HepG2 (cell line): Measurements from ENCODE around the gene MYL3. TPM values are rescaled to one million over a fixed set of nuclear protein-coding genes. Genes with fewer than 3 reads are reported as not detected.

Source experiments
- ATAC-seq: fragments of 200-7000 bp; cut with Tn5 transposase; 3 replicates; pipeline ENCODE4 v1.9.1; 2020; ENCODE audit warnings: mild to moderate bottlenecking, moderate library complexity
- BruUV-seq: library from RNA; stranded (reverse); fragments of 400-500 nt; replicated peaks from 2 replicates; lab custom pipeline; 2021; lab: Mats Ljungman, UMichigan
- CTCF ChIA-PET: fragments of 300-600 bp; formaldehyde crosslinking; extraction: SDS; loops from one replicate; lab custom pipeline; 2021; ENCODE audit warnings: low total read pairs, inconsistent platforms, low intra/inter-chr PET ratio; lab: Yijun Ruan, JAX
- POLR2A ChIA-PET: fragments of 350-600 bp; sonication (Branson Sonifier 250); formaldehyde crosslinking; loops from one replicate; lab custom pipeline; 2020; ENCODE audit warnings: antibody characterized with exemption, inconsistent platforms; lab: Yijun Ruan, JAX
- DNase-seq: peaks from one replicate; pipeline ENCODE4 v3.0.0-alpha.2; 2015; ENCODE audit warnings: low spot score
- FAIRE-seq: peaks from 3 replicates; lab custom pipeline; 2011; peaks lifted over from hg19 to GRCh38; lab: Jason Lieb, UNC
- H2AFZ ChIP-seq: one replicate; pipeline ENCODE4 v1.6.1; 2011; ENCODE audit warnings: low read length, inconsistent platforms
- H3K27ac ChIP-seq: fragments of 300-600 bp; 3 replicates; pipeline ENCODE4 v1.8.0; 2011; ENCODE audit warnings: mixed run types, mild to moderate bottlenecking, mixed read lengths, low read length, inconsistent platforms; ENCODE audit not compliant: insufficient read depth; ENCODE audit errors: extremely low read length
- H3K27me3 ChIP-seq, 2 experiments: fragments of 200-600 bp in 1 of 2; 2 replicates in 1 of 2; 3 replicates in 1 of 2; pipeline versions ENCODE4 v1.6.0 to v1.8.0; 2011; ENCODE audit warnings: low read length in 2 of 2, mild to moderate bottlenecking in 2 of 2, moderate library complexity in 2 of 2, inconsistent platforms in 1 of 2; ENCODE audit not compliant: insufficient read depth in 2 of 2, control insufficient read depth in 1 of 2
- H3K36me3 ChIP-seq, 2 experiments: fragments of 200-600 bp in 1 of 2; replicated peaks in 1 of 2; 2 replicates in 1 of 2; 3 replicates in 1 of 2; pipeline versions ENCODE4 v1.5.1 to v1.8.0; 2011; ENCODE audit warnings: low read length in 2 of 2, inconsistent platforms in 1 of 2; ENCODE audit not compliant: insufficient read depth in 2 of 2, control insufficient read depth in 1 of 2
- H3K4me1 ChIP-seq: 2 replicates; pipeline ENCODE4 v1.5.1; 2012; ENCODE audit warnings: low read length, inconsistent platforms; ENCODE audit not compliant: insufficient read depth
- H3K4me2 ChIP-seq: 2 replicates; pipeline ENCODE4 v1.6.0; 2011; ENCODE audit warnings: low read depth, low read length, inconsistent platforms
- H3K4me3 ChIP-seq, 3 experiments: fragments of 200-600 bp in 1 of 3; sonication (generic), shearing (Covaris generic) in 1 of 3; replicated peaks in 1 of 3; 2 replicates each; pipeline ENCODE4 v1.5.1; 2011 to 2016; ENCODE audit warnings: low read length in 3 of 3, inconsistent platforms in 2 of 3, low read depth in 2 of 3, mild to moderate bottlenecking in 2 of 3, control low read depth in 1 of 3, mixed read lengths in 1 of 3; ENCODE audit not compliant: insufficient read depth in 1 of 3
- H3K79me2 ChIP-seq: one replicate; pipeline ENCODE4 v1.6.1; 2011; ENCODE audit warnings: low read length, inconsistent platforms; ENCODE audit not compliant: insufficient read depth
- H3K9ac ChIP-seq: 2 replicates; pipeline ENCODE4 v1.6.0; 2011; ENCODE audit warnings: mild to moderate bottlenecking, low read depth, low read length, inconsistent platforms; ENCODE audit not compliant: insufficient read depth
- H3K9me3 ChIP-seq: 2 replicates; pipeline ENCODE4 v1.5.1; 2012; ENCODE audit warnings: mild to moderate bottlenecking, low read length
- H4K20me1 ChIP-seq: 2 replicates; pipeline ENCODE4 v1.6.0; 2011; ENCODE audit warnings: inconsistent platforms, mild to moderate bottlenecking, low read length, moderate library complexity; ENCODE audit not compliant: insufficient read depth
- ERF ChIP-seq: IDR thresholded peaks from 2 replicates; pipeline ENCODE4 v1.6.1; 2018; ENCODE audit warnings: missing biosample characterization, missing genetic modification reagents
- FOXK2 ChIP-seq: fragments of 450-650 bp; IDR thresholded peaks from 2 replicates; pipeline ENCODE4 v1.6.1; 2016
- PLRG1 ChIP-seq: fragments of 450-650 bp; conservative IDR thresholded peaks from 2 replicates; pipeline ENCODE4 v1.6.1; 2016
- SOX6 ChIP-seq, 2 experiments: fragments of 450-650 bp in 1 of 2; sonication (generic) in 1 of 2; formaldehyde crosslinking in 1 of 2; IDR thresholded peaks; 2 replicates each; pipeline versions ENCODE4 v1.4.0 to v1.6.1; 2017 to 2020; ENCODE audit warnings: antibody characterized with exemption in 1 of 2, mild to moderate bottlenecking in 1 of 2, missing genetic modification reagents in 1 of 2
- ZNF703 ChIP-seq: sonication (generic); formaldehyde crosslinking; IDR thresholded peaks from 2 replicates; pipeline ENCODE4 v1.5.1; 2020; ENCODE audit warnings: missing genetic modification reagents, mild to moderate bottlenecking, moderate library complexity, borderline replicate concordance
- WGBS: methylation state at CpG from one replicate; pipeline ENCODE4 v1.1.6; 2017; ENCODE audit warnings: low lambda C conversion rate; 5-methylcytosine and 5-hydroxymethylcytosine counted together
- in situ Hi-C: cut with HindIII; loops from 2 replicates; pipeline ENCODE4 v1.10.0; 2017; ENCODE audit warnings: low pct_unique_long_range_greater_than_20kb; ENCODE audit not compliant: extremely low pct_ligation_motif_present
- intact Hi-C: fragments of 100-400 bp; cut with micrococcal nuclease; formaldehyde crosslinking; loops from one replicate; pipeline ENCODE4 v1.10.0; 2022; ENCODE audit not compliant: unreplicated experiment
- polyA plus RNA-seq, 8 experiments: library from polyadenylated mRNA; depleted of rRNA in 3 of 8; stranded (reverse) in 7 of 8; unstranded in 1 of 8; fragments of >200 nt; fragmentation: Illumina TruSeq in 4 of 8; extraction: Trizol in 4 of 8; gene quantifications; 2 replicates each; pipeline versions ENCODE4 v1.2.1 to v1.2.3, GENCODE V29; 2011 to 2016; ENCODE audit warnings: low read depth in 4 of 8, missing spikeins in 1 of 8, mixed read lengths in 1 of 8; ENCODE audit not compliant: insufficient read depth in 1 of 8
- total RNA-seq, 5 experiments: library from RNA; depleted of rRNA; stranded (reverse); fragments of >200 nt; fragmentation: Illumina TruSeq; extraction: Trizol; gene quantifications; 2 replicates each; pipeline ENCODE4 v1.2.3, GENCODE V29; 2016; ENCODE audit warnings: low read depth in 1 of 5
- TF ChIP-seq, protein P1 (sequence below): sonication (generic); formaldehyde crosslinking; IDR thresholded peaks from 2 replicates; pipeline ENCODE4 v1.9.0; 2021; ENCODE audit warnings: mild to moderate bottlenecking, missing genetic modification reagents

MYL3 gene
- total and polyA plus RNA-seq, 2 of the 13 experiments (the other 11 are each of a cell fraction or from before 2014, with no cell fraction given): not detected

DNA sequence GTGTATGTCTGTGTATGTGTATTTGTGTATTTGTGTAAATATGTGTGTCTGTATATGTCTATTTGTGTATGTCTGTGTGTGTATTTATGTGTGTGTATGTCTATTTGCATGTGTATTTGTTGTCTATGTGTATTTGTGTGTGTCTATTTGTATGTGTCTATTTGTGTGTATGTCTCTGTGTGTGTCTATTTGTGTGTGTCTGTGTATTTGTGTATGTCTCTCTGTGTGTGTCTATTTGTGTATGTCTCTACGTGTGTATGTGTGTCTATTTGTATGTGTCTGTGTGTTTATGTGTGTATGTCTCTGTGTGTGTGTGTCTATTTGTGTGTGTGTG is 44.7 kb upstream of the MYL3 start:
- TF ChIP-seq SOX6 (IDR thresholded peaks at IDR 0.05): 0 out of 2 replicates have a peak, but pooled peaks have one; percentile 7
- no peak for TF ChIP-seq SOX6 (CRISPR knock-in tag; IDR thresholded peaks at IDR 0.05)
- TF ChIP-seq PLRG1: 0 out of 2 replicates have a peak, but pooled peaks have one; percentile 8
- peak; percentile 22; the same call in 1 of the 2 replicates for TF ChIP-seq FOXK2
- TF ChIP-seq ERF (CRISPR knock-in tag): no peak
- TF ChIP-seq, protein P1, sequence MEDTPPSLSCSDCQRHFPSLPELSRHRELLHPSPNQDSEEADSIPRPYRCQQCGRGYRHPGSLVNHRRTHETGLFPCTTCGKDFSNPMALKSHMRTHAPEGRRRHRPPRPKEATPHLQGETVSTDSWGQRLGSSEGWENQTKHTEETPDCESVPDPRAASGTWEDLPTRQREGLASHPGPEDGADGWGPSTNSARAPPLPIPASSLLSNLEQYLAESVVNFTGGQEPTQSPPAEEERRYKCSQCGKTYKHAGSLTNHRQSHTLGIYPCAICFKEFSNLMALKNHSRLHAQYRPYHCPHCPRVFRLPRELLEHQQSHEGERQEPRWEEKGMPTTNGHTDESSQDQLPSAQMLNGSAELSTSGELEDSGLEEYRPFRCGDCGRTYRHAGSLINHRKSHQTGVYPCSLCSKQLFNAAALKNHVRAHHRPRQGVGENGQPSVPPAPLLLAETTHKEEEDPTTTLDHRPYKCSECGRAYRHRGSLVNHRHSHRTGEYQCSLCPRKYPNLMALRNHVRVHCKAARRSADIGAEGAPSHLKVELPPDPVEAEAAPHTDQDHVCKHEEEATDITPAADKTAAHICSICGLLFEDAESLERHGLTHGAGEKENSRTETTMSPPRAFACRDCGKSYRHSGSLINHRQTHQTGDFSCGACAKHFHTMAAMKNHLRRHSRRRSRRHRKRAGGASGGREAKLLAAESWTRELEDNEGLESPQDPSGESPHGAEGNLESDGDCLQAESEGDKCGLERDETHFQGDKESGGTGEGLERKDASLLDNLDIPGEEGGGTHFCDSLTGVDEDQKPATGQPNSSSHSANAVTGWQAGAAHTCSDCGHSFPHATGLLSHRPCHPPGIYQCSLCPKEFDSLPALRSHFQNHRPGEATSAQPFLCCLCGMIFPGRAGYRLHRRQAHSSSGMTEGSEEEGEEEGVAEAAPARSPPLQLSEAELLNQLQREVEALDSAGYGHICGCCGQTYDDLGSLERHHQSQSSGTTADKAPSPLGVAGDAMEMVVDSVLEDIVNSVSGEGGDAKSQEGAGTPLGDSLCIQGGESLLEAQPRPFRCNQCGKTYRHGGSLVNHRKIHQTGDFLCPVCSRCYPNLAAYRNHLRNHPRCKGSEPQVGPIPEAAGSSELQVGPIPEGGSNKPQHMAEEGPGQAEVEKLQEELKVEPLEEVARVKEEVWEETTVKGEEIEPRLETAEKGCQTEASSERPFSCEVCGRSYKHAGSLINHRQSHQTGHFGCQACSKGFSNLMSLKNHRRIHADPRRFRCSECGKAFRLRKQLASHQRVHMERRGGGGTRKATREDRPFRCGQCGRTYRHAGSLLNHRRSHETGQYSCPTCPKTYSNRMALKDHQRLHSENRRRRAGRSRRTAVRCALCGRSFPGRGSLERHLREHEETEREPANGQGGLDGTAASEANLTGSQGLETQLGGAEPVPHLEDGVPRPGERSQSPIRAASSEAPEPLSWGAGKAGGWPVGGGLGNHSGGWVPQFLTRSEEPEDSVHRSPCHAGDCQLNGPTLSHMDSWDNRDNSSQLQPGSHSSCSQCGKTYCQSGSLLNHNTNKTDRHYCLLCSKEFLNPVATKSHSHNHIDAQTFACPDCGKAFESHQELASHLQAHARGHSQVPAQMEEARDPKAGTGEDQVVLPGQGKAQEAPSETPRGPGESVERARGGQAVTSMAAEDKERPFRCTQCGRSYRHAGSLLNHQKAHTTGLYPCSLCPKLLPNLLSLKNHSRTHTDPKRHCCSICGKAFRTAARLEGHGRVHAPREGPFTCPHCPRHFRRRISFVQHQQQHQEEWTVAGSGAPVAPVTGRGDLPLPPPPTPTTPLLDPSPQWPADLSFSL: peak; percentile 85
- TF ChIP-seq ZNF703 (CRISPR knock-in tag): no peak
- Histone ChIP-seq H3K9me3 (no peaks in the 10 kb centered on the region), H3K4me1 (peaks cover 10% of the 10 kb centered on the region), H3K4me3 (no peak overlapping the region), H3K27me3 (peaks cover under 1 to 36% of the 10 kb centered on the region in 2 experiments; a peak in 3 of 5 replicates), H3K36me3 (no peaks in the 10 kb centered on the region), H3K9ac (no peak overlapping the region), H3K27ac (no peak overlapping the region), H2AFZ (no peak overlapping the region), H3K4me2 (no peak overlapping the region), H4K20me1 (no peaks in the 10 kb centered on the region), H3K79me2 (no peaks in the 10 kb centered on the region)
- intact Hi-C loops: loop anchor here (1.0 kb wide), 1 partner anchor 42 kb away; no protein-coding TSS in a partner anchor
- FAIRE-seq: no peak
- 5% methylated on average over 1 of the region's 1 CpG for WGBS
- ChIA-PET CTCF (interaction anchor here (0.8 to 3.3 kb wide), 2 partner anchors 41 to 202 kb away, joined by 3 to 15 read pairs; no protein-coding TSS in a partner anchor), POLR2A (no interaction called here)
- in situ Hi-C loops: loop anchor here (5.0 kb wide), 2 partner anchors 41 to 196 kb away; no protein-coding TSS in a partner anchor
- no TSS peak for BruUV-seq
- no peak for DNase-seq
- ATAC-seq: no peak
